Coronary artery (tissue), 2 donors: Measurements from ENCODE around the gene TANC1.

ENCODE experiments used
- DNase-seq: peaks from one replicate; pipeline ENCODE4 v3.0.0-alpha.2; 2017; ENCODE audit warnings: low spot score
- H3K27ac ChIP-seq, 2 donors: fragments of 200-600 bp; sonication (generic); one replicate each; pipeline ENCODE4 v1.5.1; 2016 to 2019
- H3K4me3 ChIP-seq: fragments of 200-600 bp; sonication (generic); 2 replicates; pipeline ENCODE4 v1.5.1; 2016; ENCODE audit warnings: mild to moderate bottlenecking, moderate library complexity
- CTCF ChIP-seq: fragments of 200-600 bp; sonication (generic); IDR thresholded peaks from one replicate; pipeline ENCODE4 v1.5.1; 2019; ENCODE audit warnings: antibody characterized with exemption

TANC1 gene

GRCh38 chr2:158967114-158967730 lies 1.2 kb upstream of the TANC1 start:
- peak; percentile 76 for DNase-seq

GRCh38 chr2:158967731-158968395 lies 577 bp upstream of the TANC1 start:
- no peak for TF ChIP-seq CTCF
- peak overlapping the region; percentile 89 to 93 for H3K27ac ChIP-seq
- peak; percentile 83 for DNase-seq
- H3K4me3 ChIP-seq = peak overlapping the region; percentile 85

More at GRCh38 chr2:158967114-158967730, 1.2 kb upstream of the TANC1 start:
- H3K27ac ChIP-seq = peak overlapping the region; percentile 89 to 93
- no peak for TF ChIP-seq CTCF
- peak overlapping the region; percentile 85 for H3K4me3 ChIP-seq

GRCh38 chr2:158969162-158969714 lies 798 bp downstream of the TANC1 start:
- Histone ChIP-seq H3K4me3 (peak overlapping the region; percentile 85), H3K27ac (peak overlapping the region; percentile 89 to 93)
- no peak for TF ChIP-seq CTCF
- DNase-seq = no peak

- TF ChIP-seq CTCF = no peak
- Histone ChIP-seq H3K4me3 (peak overlapping the region; percentile 85), H3K27ac (peak overlapping the region; percentile 89 to 93)
- peak; percentile 81 for DNase-seq
Measured at GRCh38 chr2:158969715-158970240, 1.3 kb downstream of the TANC1 start.

GRCh38 chr2:158970241-158970751 lies 1.9 kb downstream of the TANC1 start:
- H3K4me3 ChIP-seq = peak overlapping the region; percentile 85
- no peak for TF ChIP-seq CTCF
- no peak for DNase-seq
- H3K27ac ChIP-seq = peak overlapping the region; percentile 89 to 93

GRCh38 chr2:158973116-158973956 lies 4.9 kb downstream of the TANC1 start:
- no peak overlapping the region for H3K27ac ChIP-seq

More at GRCh38 chr2:158973116-158973956, 4.9 kb downstream of the TANC1 start:
- DNase-seq = no peak
- H3K4me3 ChIP-seq = peak overlapping the region; percentile 17
- no peak for TF ChIP-seq CTCF
